COR-L47 (cell line): Measurements from ENCODE around the gene STS.

Experiments
- DNase-seq: peaks from one replicate; lab custom pipeline; 2025; lab: John Stamatoyannopoulos, UW

Gene STS

GRCh38 chrX:7147413-7147977, at the start of gene STS:
TSS of gene STS (plus strand) at chrX:7147712. CDS start at chrX:7253200, 105,488 bp downstream.
- DNase-seq, result no peak

GRCh38 chrX:7100022-7100421, 47.5 kb upstream of the STS start:
- no peak for DNase-seq

GRCh38 chrX:7102119-7102518, 45.4 kb upstream of the STS start:
- no peak for DNase-seq

GRCh38 chrX:7106649-7107048, 40.9 kb upstream of the STS start:
- no peak for DNase-seq

GRCh38 chrX:7108030-7108429, 39.5 kb upstream of the STS start:
- DNase-seq, result no peak

- no peak for DNase-seq
Measured at GRCh38 chrX:7109049-7109531, 38.4 kb upstream of the STS start.

- DNase-seq, result no peak
Measured at GRCh38 chrX:7109838-7110793, 37.4 kb upstream of the STS start.

GRCh38 chrX:7110821-7111276, 36.7 kb upstream of the STS start:
- DNase-seq, result no peak

GRCh38 chrX:7111518-7111917, 36.0 kb upstream of the STS start:
- no peak for DNase-seq

GRCh38 chrX:7112071-7112470, 35.4 kb upstream of the STS start:
- DNase-seq, result no peak

- no peak for DNase-seq
Measured at GRCh38 chrX:7115557-7115956, 32.0 kb upstream of the STS start.

- no peak for DNase-seq
Measured at GRCh38 chrX:7116081-7116480, 31.4 kb upstream of the STS start.

- DNase-seq, result no peak
Measured at GRCh38 chrX:7117587-7117986, 29.9 kb upstream of the STS start.

GRCh38 chrX:7119950-7120877, 27.3 kb upstream of the STS start:
- peak; percentile 36 for DNase-seq

GRCh38 chrX:7120878-7121219, 26.7 kb upstream of the STS start:
- no peak for DNase-seq

GRCh38 chrX:7127056-7127455, 20.5 kb upstream of the STS start:
- no peak for DNase-seq

- no peak for DNase-seq
Measured at GRCh38 chrX:7131621-7132020, 15.9 kb upstream of the STS start.

- peak; percentile 13 for DNase-seq
Measured at GRCh38 chrX:7132335-7133049, 15.0 kb upstream of the STS start.

- DNase-seq, result no peak
Measured at GRCh38 chrX:7133050-7133440, 14.5 kb upstream of the STS start.

- no peak for DNase-seq
Measured at GRCh38 chrX:7134981-7135380, 12.5 kb upstream of the STS start.

GRCh38 chrX:7139202-7140081, 8.1 kb upstream of the STS start:
- DNase-seq, result no peak
